IgD-negative memory B cell (primary cell): ENCODE data around the gene SP5. TPM values are rescaled to one million over a fixed set of nuclear protein-coding genes. Genes with fewer than 3 reads are reported as not detected.
A peak's percentile ranks its signal among the peaks of the same experiment; 100 is the strongest.
"Not testable (repeated sequence)": the region's sequence is repeated elsewhere in the genome, so short reads cannot be mapped to it uniquely, and the experiment has no call there.

Source experiments
- H3K27ac Mint-ChIP-seq, 3 donors: one replicate each; pipeline ENCODE4 v1.8.0; 2020 to 2022; ENCODE audit warnings: mild to moderate bottlenecking in 3 of 3, mixed read lengths in 3 of 3, moderate library complexity in 1 of 3
- H3K27me3 Mint-ChIP-seq: one replicate; pipeline ENCODE4 v1.8.0; 2021; ENCODE audit warnings: mixed read lengths
- H3K36me3 Mint-ChIP-seq: one replicate; pipeline ENCODE4 v1.8.0; 2020; ENCODE audit warnings: mild to moderate bottlenecking, mixed read lengths
- H3K4me1 Mint-ChIP-seq, 3 donors: one replicate each; pipeline ENCODE4 v1.8.0; 2020 to 2022; ENCODE audit warnings: mixed read lengths in 3 of 3, mild to moderate bottlenecking in 1 of 3
- H3K4me3 Mint-ChIP-seq, 4 donors: one replicate each; pipeline ENCODE4 v1.8.0; 2020 to 2022; ENCODE audit warnings: mild to moderate bottlenecking in 4 of 4, mixed read lengths in 4 of 4, moderate library complexity in 3 of 4
- H3K9me3 Mint-ChIP-seq, 3 donors: one replicate each; pipeline ENCODE4 v1.8.0; 2020 to 2021; ENCODE audit warnings: mixed read lengths in 3 of 3, mild to moderate bottlenecking in 1 of 3
- polyA plus RNA-seq: library from polyadenylated mRNA; unstranded; fragments of 300-500 nt; fragmentation: Illumina TruSeq; gene quantifications from one replicate; pipeline ENCODE4 v1.2.3, GENCODE V29; 2021

Gene SP5
- not detected for polyA plus RNA-seq

- H3K4me1 Mint-ChIP-seq, result peaks cover 5 to 6% (median 5%) of the 10 kb centered on the region in 3 donors
- peaks cover 50% of the 10 kb centered on the region for H3K27me3 Mint-ChIP-seq
- no peaks in the 10 kb centered on the region for H3K36me3 Mint-ChIP-seq
- H3K9me3 Mint-ChIP-seq, result peaks cover 0 to 2% (median 0%) of the 10 kb centered on the region in 3 donors
- H3K4me3 Mint-ChIP-seq, result peak within 1 kb of the TSS; percentile 78 to 89 (median 85)
- peak within 1 kb of the TSS in 2 of 3 donors; percentile 35 to 73 for H3K27ac Mint-ChIP-seq
Measured at GRCh38 chr2:170715062-170715931, at the start of gene SP5. SP5 (plus strand) TSS chr2:170715337; CDS start chr2:170715513, 176 bp downstream.

- H3K36me3 Mint-ChIP-seq, result no peaks in the 10 kb centered on the region
- no peaks in the 10 kb centered on the region for H3K4me1 Mint-ChIP-seq
- peaks cover 4% of the 10 kb centered on the region for H3K27me3 Mint-ChIP-seq
- no peak overlapping the region for H3K4me3 Mint-ChIP-seq
- H3K9me3 Mint-ChIP-seq, result peaks cover 0 to 2% (median 0%) of the 10 kb centered on the region in 3 donors
- H3K27ac Mint-ChIP-seq, result no peak overlapping the region
Measured at GRCh38 chr2:170665743-170666142, 49.4 kb upstream of the SP5 start.

GRCh38 chr2:170669909-170670308 lies 45.2 kb upstream of the SP5 start:
- Mint-ChIP-seq H3K27me3 (peaks cover 1% of the 10 kb centered on the region), H3K9me3 (peaks cover 0 to 5% (median 0%) of the 10 kb centered on the region in 3 donors), H3K27ac (no peak overlapping the region), H3K36me3 (no peaks in the 10 kb centered on the region), H3K4me3 (no peak overlapping the region), H3K4me1 (peaks cover 0 to 2% (median 0%) of the 10 kb centered on the region in 3 donors)

GRCh38 chr2:170670651-170671050 lies 44.5 kb upstream of the SP5 start:
- Mint-ChIP-seq H3K27me3 (peaks cover 1% of the 10 kb centered on the region), H3K4me3 (no peak overlapping the region), H3K4me1 (peaks cover 0 to 2% (median 0%) of the 10 kb centered on the region in 3 donors), H3K36me3 (no peaks in the 10 kb centered on the region), H3K27ac (no peak overlapping the region), H3K9me3 (peaks cover 0 to 3% (median 0%) of the 10 kb centered on the region in 3 donors)

- Mint-ChIP-seq H3K36me3 (no peaks in the 10 kb centered on the region), H3K4me1 (peaks cover 0 to 2% (median 0%) of the 10 kb centered on the region in 3 donors), H3K27me3 (peaks cover 1% of the 10 kb centered on the region), H3K4me3 (no peak overlapping the region), H3K9me3 (peaks cover 0 to 3% (median 0%) of the 10 kb centered on the region in 3 donors), H3K27ac (no peak overlapping the region)
Measured at GRCh38 chr2:170671079-170671478, 44.1 kb upstream of the SP5 start.

GRCh38 chr2:170674282-170674681 lies 40.9 kb upstream of the SP5 start:
- not testable (repeated sequence) for H3K4me3 Mint-ChIP-seq, H3K36me3 Mint-ChIP-seq

GRCh38 chr2:170675701-170676100 lies 39.4 kb upstream of the SP5 start:
- H3K36me3 Mint-ChIP-seq, result no peaks in the 10 kb centered on the region
- peaks cover 0 to 2% (median 0%) of the 10 kb centered on the region in 3 donors for H3K4me1 Mint-ChIP-seq
- peaks cover 0 to 3% (median 0%) of the 10 kb centered on the region in 3 donors for H3K9me3 Mint-ChIP-seq
- no peaks in the 10 kb centered on the region for H3K27me3 Mint-ChIP-seq
- H3K4me3 Mint-ChIP-seq, result no peak overlapping the region
- H3K27ac Mint-ChIP-seq, result no peak overlapping the region

More at GRCh38 chr2:170674282-170674681, 40.9 kb upstream of the SP5 start:
- not testable (repeated sequence) for H3K27ac Mint-ChIP-seq, H3K9me3 Mint-ChIP-seq, H3K27me3 Mint-ChIP-seq, H3K4me1 Mint-ChIP-seq

- Mint-ChIP-seq H3K4me1 (no peaks in the 10 kb centered on the region), H3K9me3 (peaks cover 0 to 1% (median 0%) of the 10 kb centered on the region in 3 donors), H3K27me3 (peaks cover 7% of the 10 kb centered on the region), H3K4me3 (no peak overlapping the region), H3K27ac (no peak overlapping the region), H3K36me3 (no peaks in the 10 kb centered on the region)
Measured at GRCh38 chr2:170679607-170680079, 35.5 kb upstream of the SP5 start.

- Mint-ChIP-seq H3K27me3 (peaks cover 7% of the 10 kb centered on the region), H3K36me3 (no peaks in the 10 kb centered on the region), H3K4me3 (no peak overlapping the region), H3K27ac (no peak overlapping the region), H3K9me3 (peaks cover 0 to 1% (median 0%) of the 10 kb centered on the region in 3 donors), H3K4me1 (no peaks in the 10 kb centered on the region)
Measured at GRCh38 chr2:170680172-170680941, 34.8 kb upstream of the SP5 start.

GRCh38 chr2:170681311-170681710 lies 33.8 kb upstream of the SP5 start:
- Mint-ChIP-seq H3K4me3 (no peak overlapping the region), H3K4me1 (no peaks in the 10 kb centered on the region), H3K27ac (no peak overlapping the region)

GRCh38 chr2:170685591-170685990 lies 29.5 kb upstream of the SP5 start:
- Mint-ChIP-seq H3K27me3 (peaks cover 12% of the 10 kb centered on the region), H3K4me3 (peak overlapping the region in 1 of 4 donors; percentile 65), H3K9me3 (peaks cover 0 to 2% (median 1%) of the 10 kb centered on the region in 3 donors), H3K4me1 (no peaks in the 10 kb centered on the region), H3K27ac (no peak overlapping the region), H3K36me3 (peaks cover 2% of the 10 kb centered on the region)

More at GRCh38 chr2:170681311-170681710, 33.8 kb upstream of the SP5 start:
- peaks cover 12% of the 10 kb centered on the region for H3K27me3 Mint-ChIP-seq
- peaks cover 0 to 1% (median 0%) of the 10 kb centered on the region in 3 donors for H3K9me3 Mint-ChIP-seq
- no peaks in the 10 kb centered on the region for H3K36me3 Mint-ChIP-seq

GRCh38 chr2:170689481-170689880 lies 25.7 kb upstream of the SP5 start:
- Mint-ChIP-seq H3K9me3 (peaks cover 0 to 4% (median 0%) of the 10 kb centered on the region in 3 donors), H3K27ac (no peak overlapping the region), H3K27me3 (peaks cover 9% of the 10 kb centered on the region), H3K36me3 (peaks cover 2% of the 10 kb centered on the region), H3K4me3 (no peak overlapping the region), H3K4me1 (no peaks in the 10 kb centered on the region)

GRCh38 chr2:170690640-170691039 lies 24.5 kb upstream of the SP5 start:
- no peak overlapping the region for H3K27ac Mint-ChIP-seq
- H3K4me3 Mint-ChIP-seq, result no peak overlapping the region
- peaks cover 7% of the 10 kb centered on the region for H3K27me3 Mint-ChIP-seq
- peaks cover 2% of the 10 kb centered on the region for H3K36me3 Mint-ChIP-seq
- H3K4me1 Mint-ChIP-seq, result no peaks in the 10 kb centered on the region
- peaks cover 0 to 4% (median 0%) of the 10 kb centered on the region in 3 donors for H3K9me3 Mint-ChIP-seq

GRCh38 chr2:170694316-170694715 lies 20.8 kb upstream of the SP5 start:
- Mint-ChIP-seq H3K36me3 (no peaks in the 10 kb centered on the region), H3K27ac (no peak overlapping the region), H3K4me3 (no peak overlapping the region), H3K9me3 (peaks cover 0 to 2% (median 2%) of the 10 kb centered on the region in 3 donors), H3K4me1 (no peaks in the 10 kb centered on the region), H3K27me3 (peaks cover 9% of the 10 kb centered on the region)
